COR-L47 (cell line): ENCODE results near the gene ITGA3.

Source experiments
- DNase-seq: peaks from one replicate; lab custom pipeline; 2025; lab: John Stamatoyannopoulos, UW

Gene ITGA3

DNA sequence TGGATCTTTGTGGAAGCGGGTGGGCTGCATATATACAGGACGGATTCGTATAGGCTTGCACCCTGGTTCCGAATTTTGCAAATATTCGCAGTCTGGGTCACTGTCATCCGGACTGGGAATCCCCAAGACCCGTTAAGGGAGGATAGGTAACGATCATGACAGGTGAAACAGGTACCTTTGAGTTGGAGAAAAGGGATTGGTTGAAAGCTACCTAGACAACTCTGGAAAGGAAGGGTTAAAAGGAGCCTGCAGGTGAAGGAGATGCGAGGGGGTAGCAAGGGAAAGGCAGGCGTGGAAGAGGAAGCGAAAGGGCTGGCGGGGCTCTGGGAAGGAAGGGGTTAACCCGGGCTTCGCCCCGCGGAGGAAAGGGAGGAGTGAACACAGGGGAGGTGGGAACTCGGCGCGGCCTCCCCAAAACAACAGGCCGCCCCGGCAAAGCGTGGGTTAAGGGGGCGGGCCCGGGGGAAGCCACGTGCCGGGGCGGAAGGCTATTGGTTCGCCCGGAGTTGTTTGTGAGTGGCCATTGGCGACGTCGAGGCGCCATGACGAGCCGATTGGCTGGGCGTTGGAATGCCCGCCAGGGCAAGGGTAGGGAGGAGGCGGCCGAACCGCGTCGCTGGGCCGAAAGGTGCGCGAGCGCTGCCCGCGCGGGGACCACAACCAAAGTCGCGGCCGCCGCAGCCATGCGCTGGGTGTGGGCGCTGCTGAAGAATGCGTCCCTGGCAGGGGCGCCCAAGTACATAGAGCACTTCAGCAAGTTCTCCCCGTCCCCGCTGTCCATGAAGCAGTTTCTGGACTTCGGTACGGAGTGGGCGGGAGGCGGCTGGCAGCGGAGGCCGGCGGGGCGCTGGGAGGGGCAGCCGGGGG is 39.1 kb downstream of the ITGA3 start, which contains the start of gene PDK2:
Gene PDK2, plus strand, starts transcription at position 599 of the 867 bp plus-strand sequence. Its CDS starts 85 bp downstream, at position 684.
- peak; percentile 90 for DNase-seq

DNA sequence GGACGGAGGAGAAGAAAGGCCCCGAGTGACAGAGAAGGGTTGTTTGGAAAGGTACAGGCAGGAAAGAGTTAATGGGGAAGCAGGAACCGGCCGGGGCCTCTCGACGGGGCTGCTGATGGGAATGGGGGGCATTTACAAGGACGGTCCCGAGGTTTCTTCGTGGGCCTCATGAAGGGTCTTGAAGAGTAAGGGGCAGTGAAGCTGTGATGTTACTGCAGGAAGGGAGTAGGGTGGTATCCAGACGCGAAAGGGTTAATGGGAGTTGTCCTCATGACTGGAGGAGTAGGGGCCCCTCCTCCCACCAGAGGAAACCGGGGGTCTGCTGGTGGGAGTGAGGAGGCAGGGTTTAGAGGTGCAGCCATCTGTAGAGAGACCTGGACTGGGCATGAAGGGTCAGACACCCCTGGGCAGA is 39.7 kb downstream of the ITGA3 start:
- no peak for DNase-seq

GRCh38 chr17:50096092-50096491 is 40.2 kb downstream of the ITGA3 start:
- no peak for DNase-seq

GRCh38 chr17:50096758-50097157 is 40.8 kb downstream of the ITGA3 start:
- DNase-seq = no peak

DNA sequence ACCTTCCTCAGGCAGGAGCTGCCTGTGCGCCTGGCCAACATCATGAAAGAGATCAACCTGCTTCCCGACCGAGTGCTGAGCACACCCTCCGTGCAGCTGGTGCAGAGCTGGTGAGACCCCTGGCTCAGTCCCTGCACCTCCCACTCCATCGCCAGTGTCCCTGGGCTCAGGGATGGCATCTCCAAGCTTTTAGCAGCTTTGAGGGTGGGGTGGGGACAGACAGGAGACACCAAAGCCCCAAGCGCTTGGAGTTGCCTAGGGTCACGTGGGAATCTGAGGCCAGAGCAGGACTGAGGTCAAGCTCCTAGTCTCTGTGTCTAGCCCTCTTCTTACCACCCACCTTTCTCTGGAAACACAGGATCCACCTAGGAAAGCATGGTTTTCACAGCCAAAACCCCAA is 41.5 kb downstream of the ITGA3 start:
- no peak for DNase-seq

GRCh38 chr17:50097926-50098325 is 42.0 kb downstream of the ITGA3 start:
- DNase-seq = no peak

- no peak for DNase-seq
Measured at GRCh38 chr17:50098583-50098982, 42.7 kb downstream of the ITGA3 start.

GRCh38 chr17:50099003-50099402 is 43.1 kb downstream of the ITGA3 start:
- no peak for DNase-seq

DNA sequence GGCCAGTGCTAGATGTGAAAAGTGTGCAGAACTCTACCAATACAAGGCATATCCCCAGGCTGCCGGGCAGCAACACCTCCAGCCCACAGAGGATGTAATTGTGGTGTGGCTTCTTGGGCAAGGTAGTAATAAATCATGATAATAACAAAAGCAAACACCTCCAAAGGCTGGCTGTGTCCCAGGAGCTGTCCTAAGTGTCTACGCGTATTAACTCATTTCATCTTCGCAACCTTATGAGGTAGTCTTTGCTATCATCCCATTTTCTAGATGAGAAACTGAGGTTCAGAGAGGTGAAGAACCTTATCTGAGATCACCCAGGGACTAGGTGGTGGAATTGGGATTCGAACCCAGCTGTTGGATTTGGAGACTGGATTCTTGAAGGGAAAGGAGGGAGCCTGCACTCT is 44.6 kb downstream of the ITGA3 start:
- DNase-seq = no peak

GRCh38 chr17:50100921-50101345 is 45.0 kb downstream of the ITGA3 start:
- DNase-seq = no peak

GRCh38 chr17:50101346-50102163 is 45.6 kb downstream of the ITGA3 start:
- no peak for DNase-seq

GRCh38 chr17:50102164-50102991 is 46.5 kb downstream of the ITGA3 start:
- no peak for DNase-seq

DNA sequence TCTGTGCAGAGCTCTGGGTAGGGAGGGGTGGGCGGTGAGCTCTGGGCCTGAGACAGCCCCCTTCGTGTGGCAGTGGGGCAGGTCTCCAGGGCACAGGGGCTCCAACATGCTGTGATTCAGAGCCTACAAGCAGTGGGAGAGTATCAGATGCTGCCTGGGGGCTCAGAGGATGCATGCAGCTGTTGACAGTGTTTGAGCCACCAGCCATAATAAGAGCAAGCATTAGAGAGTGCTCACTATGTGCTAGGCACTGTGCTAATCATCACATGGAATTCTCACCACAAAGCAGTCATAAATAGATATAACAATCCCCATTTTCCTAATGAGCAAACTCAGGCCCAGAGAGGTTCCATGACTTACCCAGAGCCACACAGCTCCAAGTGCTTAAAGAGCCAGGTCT is 47.3 kb downstream of the ITGA3 start:
- no peak for DNase-seq

DNA sequence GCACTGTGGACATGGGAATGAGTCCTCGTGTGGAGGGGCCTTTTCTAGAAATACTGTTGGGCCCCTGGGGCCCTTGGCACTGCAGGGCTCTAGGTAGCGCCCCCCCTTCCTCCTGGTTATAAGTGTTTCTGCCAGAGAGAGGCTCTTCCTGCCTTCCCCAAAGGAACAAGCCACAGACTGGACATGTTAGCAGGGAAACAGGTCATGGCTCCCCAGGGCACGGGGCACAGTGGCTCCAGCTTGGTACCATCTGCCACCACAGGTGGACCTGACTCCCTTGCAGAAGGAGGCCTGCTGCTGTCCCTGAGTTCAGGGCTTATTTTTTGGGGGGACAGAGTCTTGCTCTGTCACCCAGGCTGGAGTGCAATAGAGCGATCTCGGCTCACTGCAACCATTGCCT is 48.0 kb downstream of the ITGA3 start:
- DNase-seq = no peak

DNA sequence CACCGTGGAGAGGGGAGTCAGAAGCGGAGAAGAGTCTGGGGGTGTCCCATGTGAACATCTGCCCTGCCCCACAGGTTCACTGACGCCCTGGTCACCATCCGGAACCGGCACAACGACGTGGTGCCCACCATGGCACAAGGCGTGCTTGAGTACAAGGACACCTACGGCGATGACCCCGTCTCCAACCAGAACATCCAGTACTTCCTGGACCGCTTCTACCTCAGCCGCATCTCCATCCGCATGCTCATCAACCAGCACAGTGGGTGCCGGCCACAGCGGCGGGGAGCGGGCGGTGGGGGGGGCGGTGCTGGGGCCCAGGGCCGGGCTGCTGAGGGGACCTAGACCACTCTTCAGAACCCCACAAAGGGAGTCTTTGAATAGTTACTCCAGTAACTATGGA is 49.9 kb downstream of the ITGA3 start:
- no peak for DNase-seq

GRCh38 chr17:50106393-50107131 is 50.7 kb downstream of the ITGA3 start:
- DNase-seq = no peak

- no peak for DNase-seq
Measured at GRCh38 chr17:50107790-50108414, 52.0 kb downstream of the ITGA3 start.

DNA sequence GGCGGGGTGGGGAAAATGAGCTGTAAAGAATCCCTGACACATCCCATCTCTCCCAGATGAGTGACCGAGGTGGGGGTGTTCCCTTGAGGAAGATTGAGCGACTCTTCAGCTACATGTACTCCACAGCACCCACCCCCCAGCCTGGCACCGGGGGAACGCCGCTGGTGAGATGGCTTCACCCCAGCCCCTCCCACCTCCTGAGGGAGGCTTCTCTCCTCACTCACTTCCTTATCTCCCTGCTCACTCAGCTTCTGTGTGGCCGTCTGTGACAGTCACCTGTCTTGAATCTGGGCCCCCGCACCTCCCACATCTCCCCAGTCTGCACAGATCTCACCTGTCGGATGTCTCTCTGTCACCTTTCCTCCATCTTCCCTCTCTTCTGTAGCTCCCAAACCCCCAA is 52.6 kb downstream of the ITGA3 start:
- DNase-seq = no peak

- no peak for DNase-seq
Measured at GRCh38 chr17:50109207-50109606, 53.3 kb downstream of the ITGA3 start.

DNA sequence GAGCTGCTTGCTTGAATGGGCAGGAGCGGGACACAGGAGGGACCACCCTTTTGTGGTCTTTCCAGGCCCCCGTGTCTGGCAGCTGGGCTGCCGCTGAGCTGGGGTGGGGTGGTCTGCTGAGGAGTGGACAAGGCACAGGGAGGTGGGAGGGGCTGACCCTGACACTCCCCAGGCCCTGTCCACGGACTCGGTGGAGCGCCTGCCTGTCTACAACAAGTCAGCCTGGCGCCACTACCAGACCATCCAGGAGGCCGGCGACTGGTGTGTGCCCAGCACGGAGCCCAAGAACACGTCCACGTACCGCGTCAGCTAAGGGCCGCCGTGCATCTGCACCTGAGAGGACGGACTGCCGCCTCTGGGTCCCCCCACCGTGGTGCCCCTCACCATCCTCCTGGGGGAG is 53.9 kb downstream of the ITGA3 start:
- DNase-seq = no peak
